Activated CD4-positive, alpha-beta T cell treated with anti-CD3 and anti-CD28 coated beads, Interleukin-2, amount 50 U/mL, for 24 hours (primary cell): ENCODE results near the gene DMXL1.

Experiments used
- DNase-seq, 2 donors: peaks; one replicate each; pipeline ENCODE4 v3.0.0-alpha.2; 2020; ENCODE audit warnings: low read depth in 1 of 2, low spot score in 1 of 2

DMXL1 gene, protein sequence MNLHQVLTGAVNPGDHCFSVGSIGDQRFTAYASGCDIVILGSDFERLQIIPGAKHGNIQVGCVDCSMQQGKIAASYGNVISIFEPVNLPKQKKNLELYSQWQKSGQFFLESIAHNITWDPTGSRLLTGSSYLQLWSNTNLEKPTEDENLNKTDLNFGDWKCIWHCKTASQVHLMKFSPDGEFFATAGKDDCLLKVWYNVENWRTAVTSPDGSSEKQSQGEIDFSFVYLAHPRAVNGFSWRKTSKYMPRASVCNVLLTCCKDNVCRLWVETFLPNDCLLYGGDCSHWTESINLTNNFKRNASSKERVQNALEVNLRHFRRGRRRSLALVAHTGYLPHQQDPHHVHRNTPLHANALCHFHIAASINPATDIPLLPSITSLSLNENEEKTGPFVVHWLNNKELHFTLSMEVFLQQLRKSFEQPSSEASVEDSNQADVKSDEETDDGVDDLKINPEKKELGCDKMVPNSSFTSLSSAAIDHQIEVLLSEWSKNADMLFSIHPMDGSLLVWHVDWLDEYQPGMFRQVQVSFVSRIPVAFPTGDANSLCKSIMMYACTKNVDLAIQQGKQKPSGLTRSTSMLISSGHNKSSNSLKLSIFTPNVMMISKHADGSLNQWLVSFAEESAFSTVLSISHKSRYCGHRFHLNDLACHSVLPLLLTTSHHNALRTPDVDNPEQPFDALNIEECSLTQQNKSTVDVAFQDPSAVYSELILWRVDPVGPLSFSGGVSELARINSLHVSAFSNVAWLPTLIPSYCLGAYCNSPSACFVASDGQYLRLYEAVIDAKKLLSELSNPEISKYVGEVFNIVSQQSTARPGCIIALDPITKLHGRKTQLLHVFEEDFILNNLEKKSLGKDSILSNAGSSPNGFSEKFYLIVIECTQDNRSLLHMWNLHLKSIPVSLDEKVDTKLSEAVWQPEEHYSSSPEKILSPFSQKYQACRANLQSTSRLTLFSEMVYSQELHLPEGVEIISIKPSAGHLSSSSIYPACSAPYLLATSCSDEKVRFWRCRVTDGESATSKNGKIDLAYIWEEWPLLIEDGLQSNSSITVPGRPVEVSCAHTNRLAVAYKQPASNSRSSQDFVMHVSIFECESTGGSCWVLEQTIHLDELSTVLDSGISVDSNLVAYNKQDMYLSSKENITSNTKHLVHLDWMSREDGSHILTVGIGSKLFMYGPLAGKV (N-terminal part only)

DNA sequence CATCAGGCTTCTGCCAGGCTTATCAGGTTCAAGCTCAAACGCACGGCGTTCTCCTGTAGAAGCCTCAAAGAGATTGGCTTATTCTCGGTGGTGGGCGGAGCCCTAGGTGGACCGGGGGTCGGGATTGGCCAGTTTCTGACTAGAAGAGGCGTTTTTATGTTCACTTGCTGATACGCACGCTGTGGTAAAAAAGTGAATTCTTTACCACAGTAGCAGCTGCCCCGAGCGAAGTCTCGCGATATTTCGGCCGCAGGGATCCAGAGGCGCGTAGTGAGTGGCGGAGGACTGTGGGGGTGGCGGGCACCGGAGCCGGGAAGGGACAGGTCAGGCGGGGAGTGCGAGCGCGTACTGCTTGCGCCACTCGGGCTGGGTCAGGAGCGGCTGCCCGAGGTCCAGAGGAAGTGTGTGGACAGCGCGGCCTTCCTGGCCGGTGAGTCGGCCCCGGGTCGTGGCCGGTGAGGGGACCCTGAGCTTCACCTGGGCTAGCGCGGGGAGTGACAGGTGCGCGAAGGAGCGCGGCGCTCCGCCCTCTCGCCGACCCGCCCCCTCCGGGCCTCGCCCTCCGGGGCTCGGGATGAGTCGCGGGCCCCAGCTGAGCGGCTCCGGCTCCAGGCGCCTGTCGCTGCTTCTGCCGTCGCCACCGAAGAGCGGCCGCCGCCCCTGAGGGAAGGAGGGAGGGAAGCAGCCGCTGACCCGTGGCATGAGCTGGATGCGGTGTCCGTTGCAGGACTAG lies at the start of gene DMXL1:
Gene DMXL1, plus strand, starts transcription at position 260 of the 733 bp plus-strand sequence. CDS start 483 bp downstream, outside the sequence.
- peak; percentile 94 to 98 for DNase-seq

DNA sequence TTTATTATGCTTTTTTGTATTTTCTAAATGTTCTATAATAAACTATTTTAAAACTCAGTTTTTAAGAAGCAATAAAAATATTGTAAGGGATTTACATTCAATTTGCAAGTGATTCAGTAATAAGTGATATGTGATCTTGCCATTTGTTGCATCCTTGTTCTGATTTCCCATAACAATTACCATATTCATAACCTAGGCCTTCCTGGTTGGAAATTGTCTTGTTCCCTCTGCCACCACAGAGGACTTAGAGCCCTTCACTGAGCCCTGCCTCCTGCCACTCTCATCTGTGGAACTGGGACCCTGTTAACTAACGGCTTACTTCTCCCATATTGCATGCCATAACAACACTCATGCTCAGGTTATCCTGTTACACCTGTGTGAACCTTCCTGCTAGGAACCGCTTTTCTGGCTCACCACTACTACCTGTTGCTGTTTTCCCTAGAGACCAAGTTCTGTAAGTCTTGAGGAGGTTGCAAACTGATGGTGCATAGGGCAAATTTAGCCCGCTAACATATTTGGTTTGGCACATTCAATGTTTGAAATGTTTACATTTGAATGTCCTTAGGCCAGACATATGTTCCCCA lies 49.6 kb upstream of the DMXL1 start:
- DNase-seq = no peak

DNA sequence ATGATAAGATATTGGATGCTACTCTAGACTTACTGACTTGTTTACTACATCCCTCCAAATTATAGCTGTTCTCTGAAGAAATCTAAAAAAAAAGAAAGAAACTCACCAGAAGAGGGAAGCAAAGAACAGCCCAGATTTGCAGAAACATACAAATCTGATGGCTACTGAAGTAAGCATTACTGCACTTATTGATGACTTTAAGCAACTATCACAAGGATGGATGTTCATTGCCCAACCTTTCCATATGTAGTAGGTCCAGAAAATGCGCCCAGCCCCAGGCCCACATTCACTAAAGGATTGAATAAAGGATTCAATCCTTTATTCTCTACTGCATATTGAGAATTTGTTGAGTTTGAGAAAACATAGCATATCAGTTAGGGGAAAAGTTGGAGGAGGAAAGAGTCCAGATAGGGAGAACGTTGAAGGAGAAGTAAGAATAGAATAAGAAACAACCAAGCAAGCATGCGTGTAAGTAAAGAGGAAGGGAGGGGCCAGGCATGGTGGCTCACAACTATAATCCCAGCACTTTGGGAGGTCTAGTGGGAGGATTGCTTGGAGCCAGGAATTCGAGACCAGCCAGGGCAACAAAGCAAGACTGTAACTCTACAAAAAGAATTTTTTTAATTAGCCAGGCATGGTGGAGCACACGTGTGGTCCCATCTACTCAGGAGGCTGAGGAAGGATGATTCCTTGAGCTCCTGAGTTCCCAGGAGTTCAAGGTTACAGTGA lies 48.7 kb upstream of the DMXL1 start:
- DNase-seq = no peak

DNA sequence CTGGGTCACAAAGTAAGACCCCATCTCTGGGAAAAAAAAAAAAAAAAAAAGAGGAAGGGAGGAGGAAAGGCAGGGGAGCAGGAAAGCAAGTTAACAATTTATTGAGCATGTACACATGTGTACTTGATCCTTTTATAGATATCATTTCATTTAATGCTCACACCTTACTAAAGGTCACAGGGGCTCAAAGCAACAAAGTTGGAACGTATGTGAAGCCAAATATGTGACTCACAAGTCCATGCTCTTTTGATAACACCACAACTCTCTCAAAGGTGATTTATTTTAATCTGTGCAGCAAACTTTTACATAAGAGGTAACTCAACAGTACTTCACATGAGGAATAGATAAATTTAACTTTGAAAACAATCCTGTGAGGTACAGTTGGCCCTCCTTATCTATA lies 48.1 kb upstream of the DMXL1 start:
- no peak for DNase-seq

GRCh38 chr5:119028575-119028974 lies 42.3 kb upstream of the DMXL1 start:
- DNase-seq = no peak

GRCh38 chr5:119031011-119031886 lies 39.6 kb upstream of the DMXL1 start:
- DNase-seq = peak in 1 of 2 donors; percentile 14

- DNase-seq = no peak
Measured at GRCh38 chr5:119031905-119032304, 39.0 kb upstream of the DMXL1 start.

- DNase-seq = no peak
Measured at GRCh38 chr5:119032656-119033055, 38.2 kb upstream of the DMXL1 start.

- no peak for DNase-seq
Measured at GRCh38 chr5:119033135-119033534, 37.8 kb upstream of the DMXL1 start.

GRCh38 chr5:119036101-119036762 lies 34.7 kb upstream of the DMXL1 start:
- peak in 1 of 2 donors; percentile 13 for DNase-seq

DNA sequence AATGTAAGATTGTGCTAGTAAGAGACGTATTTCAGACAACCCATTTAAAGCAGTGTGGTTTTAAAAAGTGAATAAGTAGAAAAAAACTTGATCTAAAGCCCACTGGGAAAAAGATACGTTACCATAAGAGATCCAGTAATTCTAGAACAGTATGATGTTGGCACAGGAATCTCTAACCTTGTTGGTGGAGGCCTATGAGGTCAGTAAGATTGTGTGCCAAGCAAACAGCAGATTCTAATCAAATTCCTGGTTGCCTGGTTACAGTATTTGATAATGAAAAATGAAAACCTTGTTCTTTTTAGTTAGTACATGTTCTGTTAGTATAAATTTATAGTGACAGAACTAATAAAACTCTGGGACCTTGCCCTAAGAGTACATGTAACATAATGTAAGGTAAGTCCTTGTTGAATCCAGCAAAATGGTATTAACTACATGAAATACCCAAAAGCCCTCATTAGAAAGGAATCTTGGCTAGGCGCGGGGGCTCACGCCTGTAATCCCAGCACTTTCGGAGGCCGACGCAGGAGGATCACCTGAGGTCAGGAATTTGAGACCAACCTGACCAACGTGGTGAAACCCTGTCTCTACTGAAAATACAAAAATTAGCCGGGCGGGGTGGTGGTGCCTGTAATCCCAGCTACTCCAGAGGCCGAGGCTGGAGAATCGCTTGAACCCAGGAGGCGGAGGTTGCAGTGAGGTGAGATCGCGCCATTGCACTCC lies 33.2 kb upstream of the DMXL1 start:
- DNase-seq = no peak

DNA sequence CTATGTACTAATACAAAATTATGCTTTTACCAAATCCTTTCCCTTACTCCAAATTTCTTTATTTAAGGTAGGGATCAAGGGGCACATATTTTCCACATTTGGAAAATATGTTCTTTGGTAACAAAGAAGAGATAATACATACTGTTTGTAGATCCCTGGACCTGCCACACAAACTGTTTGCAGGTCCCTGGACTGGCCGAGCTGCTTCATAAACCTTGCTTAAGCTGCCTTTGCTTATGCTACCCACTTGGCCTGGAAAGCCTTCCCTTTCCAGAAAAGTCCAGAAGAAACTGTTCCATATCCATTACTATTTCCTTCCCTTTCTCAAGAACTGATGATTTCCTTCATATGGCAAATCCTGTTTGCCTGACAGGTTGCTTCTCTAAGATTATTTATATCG lies 22.6 kb upstream of the DMXL1 start:
- no peak for DNase-seq

- DNase-seq = no peak
Measured at GRCh38 chr5:119049824-119050449, 20.9 kb upstream of the DMXL1 start.

GRCh38 chr5:119054101-119054500 lies 16.8 kb upstream of the DMXL1 start:
- no peak for DNase-seq

GRCh38 chr5:119055294-119055693 lies 15.6 kb upstream of the DMXL1 start:
- no peak for DNase-seq

DNA sequence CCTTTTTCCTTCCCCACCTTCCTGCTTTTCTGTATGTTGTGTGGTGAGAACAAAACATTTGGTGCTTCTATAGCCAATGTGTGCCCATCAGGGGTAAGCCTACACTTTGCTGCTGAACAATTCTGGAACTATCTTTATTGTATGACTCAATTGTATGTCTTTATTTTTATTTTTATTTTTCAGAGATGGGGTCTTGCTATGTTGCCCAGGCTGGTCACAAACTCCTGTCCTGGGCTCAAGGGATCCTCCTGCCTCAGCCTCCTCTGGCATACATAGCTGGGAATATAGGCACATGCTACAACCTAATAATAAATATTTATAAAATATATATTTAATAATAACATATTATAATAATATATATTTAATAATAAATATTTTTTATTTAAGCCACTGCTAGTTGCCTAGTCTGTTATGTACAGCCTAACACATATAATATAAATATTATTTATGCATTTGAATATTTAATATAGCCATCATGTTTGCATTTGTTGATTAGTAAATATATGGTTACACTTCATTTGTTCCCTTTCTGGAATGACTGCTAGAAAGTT lies 11.8 kb upstream of the DMXL1 start:
- DNase-seq = no peak

DNA sequence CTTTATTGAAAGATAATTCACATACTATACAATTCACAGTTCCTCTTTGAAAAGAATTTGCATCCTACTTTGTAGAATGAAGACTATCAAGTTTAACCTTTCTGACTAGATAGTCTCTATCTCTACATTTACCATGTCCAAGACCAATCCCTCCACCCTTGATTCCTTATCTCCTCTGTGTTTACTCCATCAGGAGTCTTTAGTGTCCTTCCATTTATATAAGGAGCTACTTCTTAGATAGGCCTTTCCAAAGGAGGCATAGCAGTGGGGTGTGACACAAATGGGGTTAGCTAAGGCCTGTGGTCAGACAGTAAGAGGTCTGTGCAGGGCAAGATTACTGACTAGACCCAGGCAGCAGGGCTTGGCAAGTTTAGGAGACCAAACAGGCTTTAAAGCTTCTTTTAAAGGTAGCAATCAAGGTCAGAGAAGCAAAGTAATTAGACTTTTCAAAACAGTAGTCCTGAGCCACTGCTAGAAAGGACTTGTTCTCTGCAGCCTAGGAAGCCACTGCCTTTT lies 11.1 kb upstream of the DMXL1 start:
- DNase-seq = no peak
